LoVo (cell line): Measurements from ENCODE around the gene TRIM7.
"Not testable (repeated sequence)": the region's sequence is repeated elsewhere in the genome, so short reads cannot be mapped to it uniquely, and the experiment has no call there.

Experiments
- DNase-seq: peaks from one replicate; pipeline ENCODE4 v3.0.0-alpha.2; 2016; ENCODE audit warnings: low spot score

The TRIM7 gene

DNA sequence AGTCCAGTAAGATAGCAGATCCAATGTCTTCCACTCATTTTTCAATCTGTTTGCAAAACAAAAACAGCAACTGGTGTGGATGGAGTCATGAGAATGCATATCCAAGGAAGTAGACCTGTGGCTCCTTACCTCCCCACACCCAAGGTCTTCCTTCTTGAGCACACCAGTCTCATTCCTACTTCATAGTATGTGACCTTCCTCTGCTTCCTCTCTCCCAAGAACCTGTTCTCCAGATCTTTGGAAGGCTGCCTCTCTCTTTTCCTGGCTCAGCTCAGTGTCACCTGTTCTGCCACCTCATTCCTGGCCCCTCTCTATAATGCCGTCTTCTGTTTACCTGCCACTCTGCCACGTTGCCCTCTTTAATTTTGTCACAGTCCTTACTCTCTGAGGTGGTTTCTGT, 7.9 kb upstream of the TRIM7 start:
- DNase-seq, result no peak

DNA sequence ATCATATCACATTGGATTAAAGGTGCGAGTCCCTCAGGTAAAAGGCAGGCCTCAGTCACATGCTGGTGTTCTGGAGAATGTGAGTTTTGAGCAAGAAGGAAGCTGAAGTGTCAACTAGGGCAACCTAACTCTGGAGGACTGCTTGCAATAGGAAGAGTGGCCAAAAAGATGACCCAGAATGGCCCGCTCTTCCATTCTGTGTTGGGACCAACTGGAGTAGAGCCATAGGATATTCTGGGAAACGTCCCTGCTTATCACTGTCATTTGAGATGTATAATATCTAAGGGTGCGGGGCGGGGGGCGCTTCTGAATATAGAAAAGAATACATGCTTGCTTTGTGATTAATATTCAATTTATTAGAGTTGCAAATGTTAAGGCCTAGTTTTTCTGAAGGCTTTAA, 7.1 kb upstream of the TRIM7 start:
- DNase-seq, result no peak

DNA sequence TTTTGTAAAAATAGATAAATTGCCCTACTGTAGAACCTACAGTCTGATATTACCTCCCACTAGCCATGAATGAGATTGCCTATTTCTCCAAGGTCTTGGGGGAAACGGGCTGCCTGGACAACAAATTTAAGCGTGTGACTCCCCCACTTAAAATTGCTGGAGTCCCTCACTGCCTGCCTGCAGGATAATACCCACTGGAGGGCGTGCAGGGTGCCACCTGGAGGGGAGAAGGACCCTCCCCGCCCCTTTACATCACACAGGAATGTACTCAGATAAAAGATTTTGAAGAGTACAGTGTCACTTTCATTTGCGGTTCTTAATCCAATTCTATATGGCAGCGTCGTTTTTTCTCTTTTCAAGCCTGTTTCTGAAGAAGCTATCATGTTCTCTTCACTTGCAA, 6.2 kb upstream of the TRIM7 start:
- DNase-seq, result no peak

DNA sequence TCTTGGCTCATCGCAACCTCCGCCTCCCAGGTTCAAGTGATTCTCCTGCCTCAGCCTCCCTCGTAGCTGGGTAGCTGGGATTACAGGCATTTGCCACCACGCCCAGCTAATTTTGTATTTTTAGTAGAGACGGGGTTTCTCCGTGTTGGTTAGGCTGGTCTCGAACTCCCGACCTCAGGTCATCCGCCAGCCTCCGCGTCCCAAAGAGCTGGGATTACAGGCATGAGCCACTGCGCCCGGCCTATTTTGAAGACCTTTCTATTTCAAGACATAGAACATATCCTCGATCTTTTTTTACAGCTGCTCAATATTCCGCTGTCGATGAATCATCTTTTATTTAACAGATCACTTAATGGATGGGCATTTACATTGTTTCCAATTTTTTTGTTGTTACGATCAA, 5.7 kb upstream of the TRIM7 start:
- DNase-seq, result not testable (repeated sequence)

DNA sequence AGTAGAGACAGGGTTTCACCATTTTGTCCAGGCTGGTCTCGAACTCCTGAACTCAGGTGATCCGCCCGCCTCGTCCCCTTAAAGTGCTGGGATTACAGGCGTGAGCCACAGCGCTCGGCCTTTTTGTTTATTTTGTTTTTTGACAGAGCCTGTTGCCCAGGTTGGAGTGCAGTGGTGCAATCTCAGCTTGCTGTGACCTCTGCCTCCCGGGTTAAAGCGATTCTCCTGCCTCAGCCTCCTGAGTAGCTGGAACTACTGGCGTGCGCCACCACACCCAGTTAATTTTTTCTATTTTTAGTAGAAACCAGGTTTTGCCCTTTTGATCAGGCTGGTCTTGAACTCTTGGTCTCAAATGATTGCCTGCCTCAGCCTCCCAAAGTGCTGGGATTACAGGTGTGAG, 5.2 kb upstream of the TRIM7 start:
- DNase-seq, result not testable (repeated sequence)

DNA sequence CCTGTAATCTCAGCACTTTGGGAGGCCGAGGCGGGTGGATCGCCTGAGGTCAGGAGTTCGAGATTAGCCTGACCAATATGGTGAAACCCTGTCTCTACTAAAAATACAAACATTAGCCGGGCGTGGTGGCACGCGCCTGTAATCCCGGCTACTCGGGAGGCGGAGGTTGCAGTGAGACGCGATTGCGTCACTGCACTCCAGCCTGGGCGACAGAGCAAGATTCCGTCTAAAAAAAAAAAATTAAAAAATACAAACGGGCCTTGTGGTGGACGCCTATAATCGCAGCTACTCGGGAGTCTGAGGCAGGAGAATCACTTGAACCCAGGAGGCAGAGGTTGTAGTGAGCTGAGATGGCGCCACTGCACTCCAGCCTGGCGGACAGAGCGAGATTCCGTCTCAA, 4.0 kb upstream of the TRIM7 start:
- DNase-seq, result not testable (repeated sequence)

DNA sequence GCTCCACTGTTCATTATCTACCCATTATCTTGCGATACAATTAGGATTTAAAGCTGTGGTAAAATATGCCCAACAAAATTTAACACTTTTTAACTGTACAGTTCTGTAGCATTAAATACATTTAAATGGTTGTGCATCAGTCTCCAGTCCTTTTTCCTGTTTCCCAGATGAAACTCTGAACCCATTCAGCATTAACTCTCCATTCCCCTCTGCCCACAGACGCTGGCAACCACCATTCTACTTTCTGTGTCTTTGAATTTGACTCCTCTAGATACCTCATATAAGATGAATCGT, 2.9 kb upstream of the TRIM7 start:
- DNase-seq, result no peak

DNA sequence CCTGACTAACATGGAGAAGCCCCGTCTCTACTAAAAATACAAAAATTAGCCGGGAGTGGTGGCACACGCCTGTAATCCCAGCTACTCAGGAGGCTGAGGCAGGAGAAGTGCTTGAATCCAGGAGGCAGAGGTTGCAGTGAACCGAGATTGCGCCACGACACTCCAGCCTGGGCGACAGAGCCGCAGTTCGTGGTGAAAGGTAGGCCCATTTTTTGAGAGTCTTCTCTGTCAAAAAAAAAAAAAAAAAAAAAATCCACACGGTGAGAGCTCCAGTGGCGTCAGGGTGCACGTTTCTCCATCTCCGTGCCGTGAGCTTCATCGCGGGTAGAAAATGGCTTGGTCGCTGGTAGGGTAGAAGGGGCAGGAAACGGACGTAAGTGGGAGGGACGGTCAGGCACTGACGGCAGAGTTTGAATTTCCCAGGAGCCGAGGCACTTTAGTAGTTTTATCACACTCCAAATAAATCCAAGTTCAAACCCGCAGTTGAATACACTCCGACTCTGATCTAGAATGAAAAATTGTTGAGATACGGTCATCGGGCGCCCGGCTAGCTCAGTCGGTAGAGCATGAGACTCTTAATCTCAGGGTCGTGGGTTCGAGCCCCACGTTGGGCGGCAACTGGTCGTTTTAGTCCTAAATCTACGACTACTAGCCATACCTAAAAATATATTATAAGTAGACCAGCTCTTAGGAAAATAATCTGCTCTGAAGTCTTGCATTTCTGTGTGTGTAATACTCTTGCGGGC, 2.4 kb upstream of the TRIM7 start:
- DNase-seq, result peak; percentile 85

DNA sequence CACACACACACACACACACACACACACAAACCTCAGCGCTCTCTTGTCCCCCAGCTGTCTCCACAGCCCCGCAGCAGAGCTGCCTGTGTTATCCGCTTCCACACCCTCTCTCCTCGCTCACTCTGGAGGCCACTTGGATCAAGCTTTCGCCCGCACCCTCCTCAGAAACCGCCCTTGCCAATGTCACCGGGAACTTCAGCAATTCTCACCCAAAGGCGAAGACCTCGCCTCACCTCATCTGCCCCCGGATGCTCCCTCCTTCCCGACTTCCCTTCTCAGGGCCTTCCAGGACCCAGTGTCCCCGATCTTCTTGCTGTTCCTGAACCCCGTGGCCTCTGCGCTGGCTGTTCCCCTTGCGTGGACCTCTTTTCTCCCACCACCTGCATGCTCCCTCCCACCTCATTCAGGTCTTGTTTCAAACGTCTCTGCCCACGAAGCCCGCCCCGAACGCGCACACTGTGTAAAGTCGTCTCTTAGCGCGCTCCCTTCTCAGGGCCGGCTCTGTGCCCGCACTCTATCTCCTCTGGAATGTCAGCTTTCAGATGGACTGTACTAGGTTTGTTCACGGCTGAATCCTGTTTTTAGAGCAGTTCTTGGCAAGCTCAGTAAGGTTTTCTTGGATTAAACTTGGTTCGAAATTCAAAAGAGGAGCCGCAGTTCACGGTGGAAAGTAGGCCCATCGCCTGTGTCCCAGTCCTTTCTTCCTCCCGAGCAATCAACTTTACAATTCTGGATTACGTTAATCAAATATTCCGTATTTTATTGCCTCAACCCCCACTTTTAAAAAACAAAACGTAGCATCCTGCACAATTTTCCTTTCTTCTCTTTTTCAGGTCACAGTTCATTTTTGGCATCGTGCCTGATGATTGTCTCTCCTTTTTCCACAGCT, 1.0 kb upstream of the TRIM7 start:
- DNase-seq, result no peak

DNA sequence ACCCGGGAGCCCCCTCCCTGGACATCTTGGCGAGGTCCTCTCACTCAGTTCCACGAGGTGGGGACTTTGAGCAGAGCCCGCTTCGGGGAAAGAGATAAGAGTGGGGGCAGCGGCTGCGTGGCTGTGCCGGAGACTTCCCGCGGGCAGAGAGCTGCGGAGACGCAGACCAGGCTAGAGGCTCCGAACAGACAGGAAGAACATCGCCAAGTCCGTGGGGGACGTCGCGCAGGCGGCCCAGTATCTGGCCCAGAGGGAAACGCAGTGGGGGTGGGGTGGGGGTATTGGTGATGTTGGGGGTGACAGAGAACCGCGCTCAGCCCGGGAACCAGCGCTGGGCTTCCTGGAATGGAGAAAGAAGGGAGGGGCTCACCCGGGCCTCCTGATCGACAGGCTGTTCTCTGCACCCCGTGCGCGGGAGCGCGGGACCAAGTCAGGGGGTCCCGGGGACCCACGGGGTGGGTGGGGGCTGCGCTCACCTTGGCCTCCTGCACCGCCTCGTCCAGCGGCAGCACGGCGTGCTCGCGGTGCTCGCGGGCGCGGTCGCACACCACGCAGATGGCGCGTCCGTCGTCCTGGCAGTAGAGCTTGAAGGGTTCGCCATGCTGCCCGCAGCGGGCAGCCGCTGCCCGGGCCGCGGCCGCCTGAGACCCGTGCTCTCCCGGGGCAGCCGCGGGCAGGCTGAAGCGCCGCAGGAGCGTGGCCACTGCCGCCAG, 727 bp downstream of the TRIM7 start:
- DNase-seq, result peak; percentile 41

DNA sequence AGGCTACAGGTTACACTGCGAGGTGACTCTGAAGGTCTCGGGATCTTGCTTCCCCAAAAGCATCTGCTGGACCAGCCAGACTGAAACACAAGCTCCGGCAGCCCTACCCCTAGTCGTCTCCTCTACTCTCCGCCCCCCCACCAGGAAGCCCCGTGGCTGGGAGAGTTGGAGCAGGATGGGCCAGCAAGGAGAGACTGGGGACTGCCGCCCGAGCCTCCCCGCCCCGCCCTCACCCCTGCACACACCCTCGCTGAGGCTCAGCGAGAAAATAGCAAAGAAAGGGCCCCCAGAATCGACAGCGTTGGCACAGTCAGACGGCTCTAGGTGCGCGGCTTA, 1.3 kb downstream of the TRIM7 start:
- no peak for DNase-seq

DNA sequence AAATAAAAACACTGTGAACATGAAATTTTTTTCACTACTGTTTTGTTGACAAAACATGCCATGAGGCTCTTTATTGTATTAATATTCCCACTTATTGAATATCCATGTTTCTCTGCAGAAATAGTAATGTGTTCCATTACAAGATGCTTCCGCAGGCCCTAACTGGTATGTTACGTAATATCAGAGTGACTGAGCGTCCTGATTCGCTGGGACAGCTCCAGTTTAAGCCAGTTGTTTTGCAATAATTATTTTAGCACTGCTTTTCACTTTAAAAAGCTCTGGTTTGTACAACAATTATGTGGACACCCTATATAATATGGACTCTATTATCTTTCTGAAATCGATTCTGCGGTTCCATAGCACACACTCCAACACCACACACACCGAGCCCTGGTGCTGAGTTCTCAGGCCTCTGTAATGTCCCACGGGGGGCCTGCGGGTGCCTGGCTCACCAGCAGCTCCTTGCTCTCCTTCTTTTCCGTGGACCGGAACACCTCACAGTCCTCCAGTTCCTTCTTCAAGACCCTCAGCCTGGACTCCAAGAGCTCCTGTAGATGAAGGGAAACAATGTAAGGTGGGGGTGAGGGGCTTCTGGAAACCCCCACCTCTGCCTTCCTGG, 1.8 kb downstream of the TRIM7 start:
- DNase-seq, result no peak

DNA sequence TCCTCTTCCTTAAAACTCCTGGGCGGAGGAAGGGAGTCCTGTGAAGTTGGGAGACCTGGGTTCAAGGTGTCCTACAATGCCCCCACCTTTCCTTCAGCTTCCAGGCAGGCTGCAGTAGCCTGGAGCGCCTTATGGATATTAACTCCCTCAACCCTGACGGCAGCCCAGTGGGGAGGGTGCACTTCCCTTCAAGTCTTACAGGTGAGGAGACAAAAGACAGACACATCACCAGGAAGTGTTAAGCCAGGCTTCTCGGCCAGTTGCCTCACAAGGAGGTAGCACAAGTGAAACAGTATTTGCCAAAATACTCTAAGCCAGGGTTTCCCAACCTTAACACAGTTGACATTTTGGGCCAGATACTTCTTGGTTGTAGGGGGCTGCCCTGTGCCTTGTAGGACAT, 4.2 kb downstream of the TRIM7 start:
- DNase-seq, result no peak

DNA sequence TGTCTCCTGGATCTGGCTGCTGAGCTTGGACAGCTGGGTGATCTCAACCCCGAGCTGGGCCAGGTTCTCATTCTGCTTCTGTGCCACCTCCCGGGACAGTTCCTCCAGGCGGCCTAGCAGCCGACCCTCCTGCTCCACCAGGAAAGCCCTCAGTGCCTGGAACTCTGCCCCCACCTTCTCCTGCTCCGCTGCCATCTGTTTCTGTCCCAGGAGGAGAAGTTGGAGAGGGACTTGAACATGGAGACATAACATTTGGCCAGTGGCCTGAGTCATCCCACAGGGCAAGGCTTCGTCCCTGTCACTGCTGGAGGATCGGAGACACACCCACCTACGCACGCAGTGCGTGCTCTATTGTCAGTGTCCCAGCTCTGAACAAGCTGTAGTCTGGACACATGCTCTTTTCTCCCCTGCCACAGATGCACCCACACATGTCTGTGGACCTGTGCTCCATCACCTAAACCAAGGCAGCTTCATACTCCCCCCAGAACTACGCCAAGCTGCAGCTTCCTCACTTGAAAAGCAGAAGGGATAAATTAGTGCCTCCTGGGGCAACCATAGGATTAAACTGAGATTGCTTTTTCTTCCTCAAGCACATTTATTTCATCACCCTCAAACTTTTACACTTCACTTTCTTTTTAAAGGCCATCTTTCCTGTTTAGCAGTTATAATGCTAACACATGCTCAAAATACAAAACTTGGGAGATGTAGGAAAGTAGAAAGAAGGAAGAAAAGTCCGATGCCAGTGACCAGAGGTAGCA, 4.9 kb downstream of the TRIM7 start:
- no peak for DNase-seq

DNA sequence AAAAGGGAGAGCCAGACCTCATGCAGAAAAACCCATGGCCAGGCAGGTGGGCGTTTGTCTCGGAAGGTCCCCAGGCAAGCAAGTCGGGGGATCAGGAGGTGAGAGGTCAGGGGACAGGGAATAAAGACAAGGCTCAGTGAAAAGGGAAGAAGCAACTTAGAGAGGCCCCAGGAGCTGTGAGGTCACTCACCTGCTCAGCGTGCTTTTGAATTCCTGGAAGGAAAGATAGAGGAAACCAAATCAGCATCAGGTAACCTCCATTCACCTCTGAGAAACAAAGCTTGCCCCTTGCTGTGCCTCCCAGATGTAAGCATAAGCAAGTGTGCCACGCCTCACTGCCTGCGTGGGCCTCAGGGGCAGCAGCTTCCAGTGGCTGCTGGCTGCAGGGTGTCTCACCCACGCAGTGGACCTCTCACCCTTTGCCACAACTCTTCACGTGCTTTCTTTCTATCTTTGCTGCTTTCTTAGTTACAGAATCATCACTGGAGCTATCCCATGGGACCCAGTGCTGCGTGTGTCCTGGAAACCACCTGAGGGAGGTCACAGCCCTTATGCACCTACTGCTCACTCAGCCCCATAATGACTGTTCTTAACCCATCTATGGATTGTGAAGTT, 6.0 kb downstream of the TRIM7 start:
- DNase-seq, result no peak

DNA sequence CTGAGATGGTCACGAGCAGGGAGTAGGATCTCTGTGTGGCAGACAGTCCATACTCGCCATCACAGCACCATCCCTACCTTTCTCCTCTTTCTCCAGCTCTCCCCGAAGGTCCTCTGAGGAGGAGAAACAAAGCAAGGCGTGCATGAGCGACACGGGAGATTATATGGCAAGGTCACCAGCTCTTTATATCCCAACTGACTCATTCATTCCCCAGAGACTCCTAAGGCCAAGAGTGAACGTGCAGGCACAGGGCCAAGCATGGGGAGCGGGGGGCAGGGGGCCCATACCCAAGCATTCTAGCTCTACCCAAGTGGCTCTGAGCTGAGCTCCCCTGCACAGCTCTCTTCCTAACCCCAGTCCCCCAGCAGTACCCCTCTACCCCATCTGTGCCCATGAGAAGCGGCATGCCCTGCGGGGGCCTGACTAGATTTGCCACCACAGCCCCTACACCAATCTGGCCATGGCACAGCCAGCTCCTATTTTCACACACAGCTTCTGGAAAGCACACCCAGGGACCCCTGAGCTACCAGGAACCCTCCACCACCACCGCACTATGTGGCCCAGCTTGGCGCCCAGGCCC, 6.8 kb downstream of the TRIM7 start:
- DNase-seq, result no peak

DNA sequence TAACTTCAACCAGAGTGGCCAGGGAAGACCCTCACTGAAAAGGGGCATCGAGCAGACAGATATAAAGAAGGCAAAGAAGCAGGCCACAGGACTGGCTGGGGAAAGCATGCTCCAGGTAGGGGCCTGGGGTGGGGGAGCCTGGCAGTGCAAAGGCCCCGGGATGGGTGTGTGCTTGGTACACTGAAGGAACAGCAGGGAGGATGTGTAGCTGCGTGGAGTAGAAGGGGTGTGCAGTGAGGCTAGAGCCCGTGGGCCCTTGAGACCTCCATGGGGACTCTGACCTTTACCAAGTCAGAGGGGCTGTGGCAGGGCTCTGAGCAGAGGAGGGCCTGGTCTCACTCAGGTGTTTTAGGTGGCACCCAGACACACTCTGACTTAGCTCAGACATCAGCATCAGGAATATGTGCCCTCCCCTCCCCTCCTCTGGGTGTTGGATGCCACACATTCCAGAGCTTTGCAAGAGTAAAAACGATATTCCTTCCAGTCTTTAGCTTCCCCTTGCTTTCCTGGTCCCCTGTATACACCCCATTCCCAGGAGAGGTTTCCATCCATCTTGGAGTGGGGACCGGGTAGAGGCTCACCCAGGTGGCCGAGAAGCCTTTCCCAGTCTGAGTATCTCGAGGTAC, 7.6 kb downstream of the TRIM7 start:
- DNase-seq, result no peak

DNA sequence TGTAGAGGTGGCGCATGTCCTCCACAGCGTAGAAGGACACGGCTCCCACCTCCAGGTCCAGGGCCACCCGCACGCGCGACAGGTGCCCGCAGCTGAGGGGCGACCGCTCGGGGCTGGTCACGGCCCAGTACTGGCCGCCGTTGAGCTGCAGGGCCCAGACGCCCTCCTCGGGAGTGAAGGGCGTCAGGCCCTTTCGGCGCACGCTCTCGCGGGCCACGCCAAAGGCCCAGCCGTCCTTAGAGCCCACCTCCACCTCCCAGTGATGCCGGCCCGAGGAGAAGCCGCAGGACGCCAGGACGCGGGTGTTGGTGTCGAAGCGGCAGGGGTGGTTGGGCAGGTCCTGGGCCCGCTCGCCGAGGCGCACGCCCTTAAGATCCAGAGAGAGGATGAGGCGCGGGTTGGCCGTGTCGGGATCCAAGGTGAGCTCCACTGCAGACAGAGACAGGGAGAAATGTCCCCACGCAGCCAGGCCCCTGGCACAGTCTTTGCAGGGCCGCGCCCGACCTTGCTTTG, 9.7 kb downstream of the TRIM7 start:
- DNase-seq, result no peak

DNA sequence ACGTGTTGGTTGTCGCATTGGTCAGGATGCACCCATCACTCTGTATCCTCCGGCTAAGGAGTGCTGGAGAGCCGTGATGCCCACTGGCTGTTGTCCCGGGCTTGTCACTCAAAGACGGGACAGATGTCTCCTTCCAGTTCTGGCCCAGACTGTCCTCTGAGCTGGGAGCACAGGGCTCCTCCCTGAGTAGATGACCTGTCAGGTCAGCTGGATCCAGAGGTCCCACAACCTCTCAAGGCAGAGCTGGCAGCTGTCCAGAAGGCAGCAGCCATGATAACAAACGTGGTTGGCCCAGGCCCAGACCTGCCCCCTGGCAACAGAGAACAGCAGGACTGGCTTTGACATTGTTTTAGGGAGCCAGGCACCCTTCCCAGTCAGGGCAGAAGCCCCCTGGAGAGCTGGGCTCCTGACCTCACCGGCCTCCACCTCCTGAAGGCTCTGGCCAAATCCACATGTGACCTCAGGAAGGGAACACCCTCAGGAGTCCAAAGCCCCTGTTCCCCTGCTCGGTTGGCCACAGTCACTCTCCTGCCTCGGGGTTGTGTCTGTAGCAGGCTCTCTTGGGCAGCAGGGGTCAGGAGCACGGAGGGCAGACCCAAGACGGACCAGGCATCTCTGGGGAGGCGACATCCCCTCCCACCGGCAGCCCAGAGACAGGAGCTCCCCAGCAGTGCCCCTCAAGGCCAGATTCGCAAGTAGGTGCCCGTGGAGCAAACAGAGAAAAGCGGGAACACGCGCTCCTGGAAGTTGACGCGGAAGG, 10.3 kb downstream of the TRIM7 start:
- DNase-seq, result no peak

DNA sequence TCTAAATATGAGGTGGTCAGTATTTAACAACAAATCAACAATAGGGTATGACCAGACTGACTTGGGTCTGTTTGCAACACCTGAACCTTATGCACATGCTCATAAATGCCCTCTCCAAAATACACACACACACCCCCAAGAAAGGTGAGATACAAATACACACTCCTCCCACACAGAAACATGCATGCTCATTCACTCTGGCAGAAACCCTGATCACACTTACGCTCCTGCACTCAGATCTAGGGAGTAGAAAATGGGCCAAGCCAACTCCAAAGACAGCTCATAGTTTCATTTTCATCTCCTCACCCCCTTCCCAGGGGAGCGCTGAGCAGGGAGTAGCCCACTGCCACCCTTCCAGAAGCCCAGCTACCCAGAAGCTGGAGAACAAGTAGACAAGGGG, 11.3 kb downstream of the TRIM7 start:
- DNase-seq, result no peak
